ENCODE measurements around the gene LHFPL2. TPM values are rescaled to one million over a fixed set of nuclear protein-coding genes. Genes with fewer than 3 reads are reported as not detected.

The LHFPL2 gene
- total and polyA plus RNA-seq, 2 experiments from 2014 or later, result 10.6 to 50.8 TPM

DNA sequence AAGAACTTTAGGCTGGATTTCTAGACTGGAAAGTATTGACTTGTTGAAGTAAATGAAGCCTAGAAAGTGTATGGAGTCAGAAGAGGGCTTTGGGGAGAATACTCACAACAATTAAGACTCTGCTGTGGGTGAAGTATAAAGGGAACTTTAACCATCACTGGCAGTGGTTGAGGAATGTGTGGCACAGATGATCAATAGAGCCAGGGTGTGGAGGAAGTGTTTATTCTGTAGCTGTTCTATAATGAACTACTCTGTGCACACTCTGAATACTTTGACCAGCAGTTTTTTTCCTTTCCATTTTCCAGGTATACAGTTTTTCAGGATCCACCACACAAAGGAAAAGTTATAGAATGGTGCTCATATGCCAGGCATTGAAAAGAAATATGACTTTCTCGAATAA is 181.4 kb downstream of the LHFPL2 start:
- H4K20me1 ChIP-seq (replicated peaks; ENCODE audit: insufficient read depth), result no peaks in the 10 kb centered on the region
- no peaks in the 10 kb centered on the region for H3K79me2 ChIP-seq (replicated peaks; ENCODE audit: insufficient read depth)
- H3F3A ChIP-seq (replicated peaks; ENCODE audit: low read depth), result no peaks in the 10 kb centered on the region
- H3K36me3 ChIP-seq (ENCODE audit: insufficient read depth), result no peaks in the 10 kb centered on the region
- no peak for ATAC-seq
- H3K27me3 ChIP-seq (ENCODE audit: insufficient read depth), result no peaks in the 10 kb centered on the region
- H3K27ac Mint-ChIP-seq, result no peak overlapping the region
- no peaks in the 10 kb centered on the region for H3K9me3 Mint-ChIP-seq
- no peaks in the 10 kb centered on the region for H3K27me3 Mint-ChIP-seq (ENCODE audit: insufficient read depth, low read depth, poor library complexity)
- H3K4me2 ChIP-seq, result no peak overlapping the region
- no peak overlapping the region for H3K27ac ChIP-seq (ENCODE audit: low read depth)
- H3K4me1 ChIP-seq (ENCODE audit: insufficient read depth), result no peaks in the 10 kb centered on the region
- no peak overlapping the region for H2AFZ ChIP-seq
- H3K9me2 ChIP-seq (ENCODE audit: insufficient read depth), result no peaks in the 10 kb centered on the region
- no peak for DNase-seq (ENCODE audit: low spot score)
- H3K4me3 Mint-ChIP-seq, result no peak overlapping the region
- TF ChIP-seq, protein P1, sequence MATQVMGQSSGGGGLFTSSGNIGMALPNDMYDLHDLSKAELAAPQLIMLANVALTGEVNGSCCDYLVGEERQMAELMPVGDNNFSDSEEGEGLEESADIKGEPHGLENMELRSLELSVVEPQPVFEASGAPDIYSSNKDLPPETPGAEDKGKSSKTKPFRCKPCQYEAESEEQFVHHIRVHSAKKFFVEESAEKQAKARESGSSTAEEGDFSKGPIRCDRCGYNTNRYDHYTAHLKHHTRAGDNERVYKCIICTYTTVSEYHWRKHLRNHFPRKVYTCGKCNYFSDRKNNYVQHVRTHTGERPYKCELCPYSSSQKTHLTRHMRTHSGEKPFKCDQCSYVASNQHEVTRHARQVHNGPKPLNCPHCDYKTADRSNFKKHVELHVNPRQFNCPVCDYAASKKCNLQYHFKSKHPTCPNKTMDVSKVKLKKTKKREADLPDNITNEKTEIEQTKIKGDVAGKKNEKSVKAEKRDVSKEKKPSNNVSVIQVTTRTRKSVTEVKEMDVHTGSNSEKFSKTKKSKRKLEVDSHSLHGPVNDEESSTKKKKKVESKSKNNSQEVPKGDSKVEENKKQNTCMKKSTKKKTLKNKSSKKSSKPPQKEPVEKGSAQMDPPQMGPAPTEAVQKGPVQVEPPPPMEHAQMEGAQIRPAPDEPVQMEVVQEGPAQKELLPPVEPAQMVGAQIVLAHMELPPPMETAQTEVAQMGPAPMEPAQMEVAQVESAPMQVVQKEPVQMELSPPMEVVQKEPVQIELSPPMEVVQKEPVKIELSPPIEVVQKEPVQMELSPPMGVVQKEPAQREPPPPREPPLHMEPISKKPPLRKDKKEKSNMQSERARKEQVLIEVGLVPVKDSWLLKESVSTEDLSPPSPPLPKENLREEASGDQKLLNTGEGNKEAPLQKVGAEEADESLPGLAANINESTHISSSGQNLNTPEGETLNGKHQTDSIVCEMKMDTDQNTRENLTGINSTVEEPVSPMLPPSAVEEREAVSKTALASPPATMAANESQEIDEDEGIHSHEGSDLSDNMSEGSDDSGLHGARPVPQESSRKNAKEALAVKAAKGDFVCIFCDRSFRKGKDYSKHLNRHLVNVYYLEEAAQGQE (IDR thresholded peaks at IDR 0.05; ENCODE audit: unreplicated experiment), result no peak
- TF ChIP-seq POLR2AphosphoS5 (IDR thresholded peaks at IDR 0.05; ENCODE audit: low read depth) (no peak), EZH2 (IDR thresholded peaks at IDR 0.05; ENCODE audit: low read depth, unreplicated experiment) (no peak), CREB1 (CRISPR knock-in tag; IDR thresholded peaks at IDR 0.05; ENCODE audit: low read depth) (no peak), NANOG (IDR thresholded peaks at IDR 0.05; ENCODE audit: borderline replicate concordance) (no peak), STAT1 (IDR thresholded peaks at IDR 0.05; ENCODE audit: unreplicated experiment) (no peak), JUNB (IDR thresholded peaks at IDR 0.05; ENCODE audit: unreplicated experiment) (no peak), ZNF331 (CRISPR knock-in tag; IDR thresholded peaks at IDR 0.05; ENCODE audit: low read depth) (no peak), ZNF114 (CRISPR knock-in tag; IDR thresholded peaks at IDR 0.05) (no peak), EZH2phosphoT487 (IDR thresholded peaks at IDR 0.05; ENCODE audit: unreplicated experiment) (no peak)
- TF ChIP-seq, protein P2, sequence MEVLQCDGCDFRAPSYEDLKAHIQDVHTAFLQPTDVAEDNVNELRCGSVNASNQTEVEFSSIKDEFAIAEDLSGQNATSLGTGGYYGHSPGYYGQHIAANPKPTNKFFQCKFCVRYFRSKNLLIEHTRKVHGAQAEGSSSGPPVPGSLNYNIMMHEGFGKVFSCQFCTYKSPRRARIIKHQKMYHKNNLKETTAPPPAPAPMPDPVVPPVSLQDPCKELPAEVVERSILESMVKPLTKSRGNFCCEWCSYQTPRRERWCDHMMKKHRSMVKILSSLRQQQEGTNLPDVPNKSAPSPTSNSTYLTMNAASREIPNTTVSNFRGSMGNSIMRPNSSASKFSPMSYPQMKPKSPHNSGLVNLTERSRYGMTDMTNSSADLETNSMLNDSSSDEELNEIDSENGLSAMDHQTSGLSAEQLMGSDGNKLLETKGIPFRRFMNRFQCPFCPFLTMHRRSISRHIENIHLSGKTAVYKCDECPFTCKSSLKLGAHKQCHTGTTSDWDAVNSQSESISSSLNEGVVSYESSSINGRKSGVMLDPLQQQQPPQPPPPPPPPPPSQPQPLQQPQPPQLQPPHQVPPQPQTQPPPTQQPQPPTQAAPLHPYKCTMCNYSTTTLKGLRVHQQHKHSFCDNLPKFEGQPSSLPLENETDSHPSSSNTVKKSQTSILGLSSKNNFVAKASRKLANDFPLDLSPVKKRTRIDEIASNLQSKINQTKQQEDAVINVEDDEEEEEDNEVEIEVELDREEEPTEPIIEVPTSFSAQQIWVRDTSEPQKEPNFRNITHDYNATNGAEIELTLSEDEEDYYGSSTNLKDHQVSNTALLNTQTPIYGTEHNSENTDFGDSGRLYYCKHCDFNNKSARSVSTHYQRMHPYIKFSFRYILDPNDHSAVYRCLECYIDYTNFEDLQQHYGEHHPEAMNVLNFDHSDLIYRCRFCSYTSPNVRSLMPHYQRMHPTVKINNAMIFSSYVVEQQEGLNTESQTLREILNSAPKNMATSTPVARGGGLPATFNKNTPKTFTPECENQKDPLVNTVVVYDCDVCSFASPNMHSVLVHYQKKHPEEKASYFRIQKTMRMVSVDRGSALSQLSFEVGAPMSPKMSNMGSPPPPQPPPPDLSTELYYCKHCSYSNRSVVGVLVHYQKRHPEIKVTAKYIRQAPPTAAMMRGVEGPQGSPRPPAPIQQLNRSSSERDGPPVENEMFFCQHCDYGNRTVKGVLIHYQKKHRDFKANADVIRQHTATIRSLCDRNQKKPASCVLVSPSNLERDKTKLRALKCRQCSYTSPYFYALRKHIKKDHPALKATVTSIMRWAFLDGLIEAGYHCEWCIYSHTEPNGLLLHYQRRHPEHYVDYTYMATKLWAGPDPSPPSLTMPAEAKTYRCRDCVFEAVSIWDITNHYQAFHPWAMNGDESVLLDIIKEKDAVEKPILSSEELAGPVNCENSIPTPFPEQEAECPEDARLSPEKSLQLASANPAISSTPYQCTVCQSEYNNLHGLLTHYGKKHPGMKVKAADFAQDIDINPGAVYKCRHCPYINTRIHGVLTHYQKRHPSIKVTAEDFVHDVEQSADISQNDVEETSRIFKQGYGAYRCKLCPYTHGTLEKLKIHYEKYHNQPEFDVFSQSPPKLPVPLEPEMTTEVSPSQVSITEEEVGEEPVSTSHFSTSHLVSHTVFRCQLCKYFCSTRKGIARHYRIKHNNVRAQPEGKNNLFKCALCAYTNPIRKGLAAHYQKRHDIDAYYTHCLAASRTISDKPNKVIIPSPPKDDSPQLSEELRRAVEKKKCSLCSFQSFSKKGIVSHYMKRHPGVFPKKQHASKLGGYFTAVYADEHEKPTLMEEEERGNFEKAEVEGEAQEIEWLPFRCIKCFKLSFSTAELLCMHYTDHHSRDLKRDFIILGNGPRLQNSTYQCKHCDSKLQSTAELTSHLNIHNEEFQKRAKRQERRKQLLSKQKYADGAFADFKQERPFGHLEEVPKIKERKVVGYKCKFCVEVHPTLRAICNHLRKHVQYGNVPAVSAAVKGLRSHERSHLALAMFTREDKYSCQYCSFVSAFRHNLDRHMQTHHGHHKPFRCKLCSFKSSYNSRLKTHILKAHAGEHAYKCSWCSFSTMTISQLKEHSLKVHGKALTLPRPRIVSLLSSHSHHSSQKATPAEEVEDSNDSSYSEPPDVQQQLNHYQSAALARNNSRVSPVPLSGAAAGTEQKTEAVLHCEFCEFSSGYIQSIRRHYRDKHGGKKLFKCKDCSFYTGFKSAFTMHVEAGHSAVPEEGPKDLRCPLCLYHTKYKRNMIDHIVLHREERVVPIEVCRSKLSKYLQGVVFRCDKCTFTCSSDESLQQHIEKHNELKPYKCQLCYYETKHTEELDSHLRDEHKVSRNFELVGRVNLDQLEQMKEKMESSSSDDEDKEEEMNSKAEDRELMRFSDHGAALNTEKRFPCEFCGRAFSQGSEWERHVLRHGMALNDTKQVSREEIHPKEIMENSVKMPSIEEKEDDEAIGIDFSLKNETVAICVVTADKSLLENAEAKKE (CRISPR knock-in tag; IDR thresholded peaks at IDR 0.05), result no peak
- TF ChIP-seq, protein P3, sequence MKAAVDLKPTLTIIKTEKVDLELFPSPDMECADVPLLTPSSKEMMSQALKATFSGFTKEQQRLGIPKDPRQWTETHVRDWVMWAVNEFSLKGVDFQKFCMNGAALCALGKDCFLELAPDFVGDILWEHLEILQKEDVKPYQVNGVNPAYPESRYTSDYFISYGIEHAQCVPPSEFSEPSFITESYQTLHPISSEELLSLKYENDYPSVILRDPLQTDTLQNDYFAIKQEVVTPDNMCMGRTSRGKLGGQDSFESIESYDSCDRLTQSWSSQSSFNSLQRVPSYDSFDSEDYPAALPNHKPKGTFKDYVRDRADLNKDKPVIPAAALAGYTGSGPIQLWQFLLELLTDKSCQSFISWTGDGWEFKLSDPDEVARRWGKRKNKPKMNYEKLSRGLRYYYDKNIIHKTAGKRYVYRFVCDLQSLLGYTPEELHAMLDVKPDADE (IDR thresholded peaks at IDR 0.05), result no peak
- TF ChIP-seq, protein P4, sequence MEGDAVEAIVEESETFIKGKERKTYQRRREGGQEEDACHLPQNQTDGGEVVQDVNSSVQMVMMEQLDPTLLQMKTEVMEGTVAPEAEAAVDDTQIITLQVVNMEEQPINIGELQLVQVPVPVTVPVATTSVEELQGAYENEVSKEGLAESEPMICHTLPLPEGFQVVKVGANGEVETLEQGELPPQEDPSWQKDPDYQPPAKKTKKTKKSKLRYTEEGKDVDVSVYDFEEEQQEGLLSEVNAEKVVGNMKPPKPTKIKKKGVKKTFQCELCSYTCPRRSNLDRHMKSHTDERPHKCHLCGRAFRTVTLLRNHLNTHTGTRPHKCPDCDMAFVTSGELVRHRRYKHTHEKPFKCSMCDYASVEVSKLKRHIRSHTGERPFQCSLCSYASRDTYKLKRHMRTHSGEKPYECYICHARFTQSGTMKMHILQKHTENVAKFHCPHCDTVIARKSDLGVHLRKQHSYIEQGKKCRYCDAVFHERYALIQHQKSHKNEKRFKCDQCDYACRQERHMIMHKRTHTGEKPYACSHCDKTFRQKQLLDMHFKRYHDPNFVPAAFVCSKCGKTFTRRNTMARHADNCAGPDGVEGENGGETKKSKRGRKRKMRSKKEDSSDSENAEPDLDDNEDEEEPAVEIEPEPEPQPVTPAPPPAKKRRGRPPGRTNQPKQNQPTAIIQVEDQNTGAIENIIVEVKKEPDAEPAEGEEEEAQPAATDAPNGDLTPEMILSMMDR (conservative IDR thresholded peaks at IDR 0.05; ENCODE audit: low read depth in 2 of 2), result no peak
- no peaks in the 10 kb centered on the region for H3K4me1 Mint-ChIP-seq
- no peaks in the 10 kb centered on the region for H3K36me3 Mint-ChIP-seq (ENCODE audit: low read depth)
- no peak overlapping the region for H3K4me3 ChIP-seq
